ENCODE data around the gene HSPA4.

HSPA4 gene

GRCh38 chr5:133150909-133151544, 99.2 kb downstream of the HSPA4 start:
- DNase-seq, result no peak
- H3K9me2 ChIP-seq (replicated peaks; ENCODE audit: insufficient read depth, low read length), result no peaks in the 10 kb centered on the region
- H3K79me2 ChIP-seq (ENCODE audit: low read length), result no peaks in the 10 kb centered on the region
- H4K20me1 ChIP-seq (ENCODE audit: insufficient read depth, low read length), result no peaks in the 10 kb centered on the region
- no peaks in the 10 kb centered on the region for H3K9me3 ChIP-seq (replicated peaks; ENCODE audit: insufficient read depth, low read length)
- no peaks in the 10 kb centered on the region for H3F3A ChIP-seq (ENCODE audit: insufficient read depth, low read length)
- H3K27me3 ChIP-seq (replicated peaks; ENCODE audit: insufficient read depth, low read length), result no peaks in the 10 kb centered on the region
- H3K4me3 ChIP-seq (ENCODE audit: low read length), result no peak overlapping the region
- no peak overlapping the region for H3K27ac ChIP-seq (ENCODE audit: low read length)
- H3K4me2 ChIP-seq (ENCODE audit: low read depth, low read length), result no peak overlapping the region
- no peak overlapping the region for H2AFZ ChIP-seq (ENCODE audit: low read length)
- H3K9ac ChIP-seq (ENCODE audit: low read length), result no peak overlapping the region
- H3K4me1 ChIP-seq (ENCODE audit: low read length), result peaks cover 10% of the 10 kb centered on the region; the same call in 1 of the 2 replicates
- H3K36me3 ChIP-seq (replicated peaks; ENCODE audit: insufficient read depth, low read length), result no peaks in the 10 kb centered on the region
- TF ChIP-seq CTCF (IDR thresholded peaks at IDR 0.05; ENCODE audit: low read length), result no peak
- no peak for TF ChIP-seq EZH2phosphoT487 (IDR thresholded peaks at IDR 0.05; ENCODE audit: low read length)
- no peak for TF ChIP-seq EZH2 (optimal IDR thresholded peaks at IDR 0.05; ENCODE audit: low read depth, low read length)

- no peak for TF ChIP-seq EZH2phosphoT487 (IDR thresholded peaks at IDR 0.05; ENCODE audit: low read length)
- Histone ChIP-seq H3K27me3 (replicated peaks; ENCODE audit: insufficient read depth, low read length) (no peaks in the 10 kb centered on the region), H3K4me3 (ENCODE audit: low read length) (no peak overlapping the region), H3K27ac (ENCODE audit: low read length) (no peak overlapping the region), H3F3A (ENCODE audit: insufficient read depth, low read length) (no peaks in the 10 kb centered on the region), H3K4me1 (ENCODE audit: low read length) (no peaks in the 10 kb centered on the region), H3K36me3 (replicated peaks; ENCODE audit: insufficient read depth, low read length) (no peaks in the 10 kb centered on the region), H3K4me2 (ENCODE audit: low read depth, low read length) (no peak overlapping the region), H3K9me2 (replicated peaks; ENCODE audit: insufficient read depth, low read length) (no peaks in the 10 kb centered on the region), H3K9ac (ENCODE audit: low read length) (no peak overlapping the region), H3K79me2 (ENCODE audit: low read length) (no peaks in the 10 kb centered on the region), H2AFZ (ENCODE audit: low read length) (no peak overlapping the region), H4K20me1 (ENCODE audit: insufficient read depth, low read length) (no peaks in the 10 kb centered on the region), H3K9me3 (replicated peaks; ENCODE audit: insufficient read depth, low read length) (no peaks in the 10 kb centered on the region)
- DNase-seq, result no peak
Observed at GRCh38 chr5:133154274-133155075, 102.7 kb downstream of the HSPA4 start.

- no peak for DNase-seq
- H2AFZ ChIP-seq (ENCODE audit: low read length), result no peak overlapping the region
- no peak overlapping the region for H3K9ac ChIP-seq (ENCODE audit: low read length)
Observed at GRCh38 chr5:133155326-133155969, 103.6 kb downstream of the HSPA4 start.

More at GRCh38 chr5:133155326-133155969, 103.6 kb downstream of the HSPA4 start:
- Histone ChIP-seq H3K9me2 (replicated peaks; ENCODE audit: insufficient read depth, low read length) (no peaks in the 10 kb centered on the region), H3K27ac (ENCODE audit: low read length) (no peak overlapping the region), H4K20me1 (ENCODE audit: insufficient read depth, low read length) (no peaks in the 10 kb centered on the region), H3K4me1 (ENCODE audit: low read length) (no peaks in the 10 kb centered on the region), H3K9me3 (replicated peaks; ENCODE audit: insufficient read depth, low read length) (no peaks in the 10 kb centered on the region), H3K79me2 (ENCODE audit: low read length) (no peaks in the 10 kb centered on the region), H3K27me3 (replicated peaks; ENCODE audit: insufficient read depth, low read length) (no peaks in the 10 kb centered on the region), H3K36me3 (replicated peaks; ENCODE audit: insufficient read depth, low read length) (no peaks in the 10 kb centered on the region), H3F3A (ENCODE audit: insufficient read depth, low read length) (no peaks in the 10 kb centered on the region), H3K4me3 (ENCODE audit: low read length) (no peak overlapping the region), H3K4me2 (ENCODE audit: low read depth, low read length) (no peak overlapping the region)
- no peak for TF ChIP-seq EZH2 (optimal IDR thresholded peaks at IDR 0.05; ENCODE audit: low read depth, low read length)
- TF ChIP-seq CTCF (IDR thresholded peaks at IDR 0.05; ENCODE audit: low read length), result no peak
- TF ChIP-seq EZH2phosphoT487 (IDR thresholded peaks at IDR 0.05; ENCODE audit: low read length), result no peak

Data from MM.1S (cell line).